Hepatocyte (in vitro differentiated cells): ENCODE measurements around the gene MICU1.

Experiments
- CTCF ChIP-seq: fragments of 200-600 bp; sonication (generic); IDR thresholded peaks from 2 replicates; pipeline ENCODE4 v1.5.1; 2016; ENCODE audit warnings: antibody characterized with exemption, mild to moderate bottlenecking; ENCODE audit not compliant: poor library complexity
- EZH2 ChIP-seq: fragments of 200-600 bp; sonication (generic); IDR thresholded peaks from 2 replicates; pipeline ENCODE4 v1.6.1; 2016; ENCODE audit warnings: antibody characterized with exemption, mild to moderate bottlenecking, borderline replicate concordance
- EZH2phosphoT487 ChIP-seq: fragments of 200-600 bp; sonication (generic); IDR thresholded peaks from one replicate; pipeline ENCODE4 v1.6.1; 2018; ENCODE audit warnings: antibody characterized with exemption, mild to moderate bottlenecking, low read depth, moderate library complexity; ENCODE audit not compliant: unreplicated experiment, severe bottlenecking

DNA sequence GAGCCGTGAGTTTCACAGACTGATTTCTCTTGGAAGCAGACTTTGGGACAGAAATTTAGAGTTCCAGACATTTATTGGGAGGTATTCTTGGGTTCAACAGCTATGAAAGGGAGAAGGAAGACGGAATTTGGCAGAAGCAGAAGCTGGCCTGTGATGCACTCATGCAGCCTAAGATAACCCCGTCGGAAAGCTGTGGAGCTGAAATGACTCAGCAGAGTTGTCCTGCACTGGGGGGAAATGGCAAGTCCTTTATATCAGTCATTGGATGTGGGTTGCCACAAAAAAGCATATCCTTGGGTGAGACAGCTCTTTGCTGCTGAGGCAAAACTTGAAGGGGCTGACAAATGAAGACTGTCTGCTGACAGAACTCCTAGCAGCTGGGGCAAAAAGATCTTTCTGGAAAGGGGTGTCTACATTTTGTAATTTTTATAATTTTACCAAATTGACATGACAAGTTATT is 11.5 kb upstream of the MICU1 start:
- TF ChIP-seq CTCF, result no peak
- TF ChIP-seq EZH2, result no peak
- no peak for TF ChIP-seq EZH2phosphoT487
